K562 (cell line): ENCODE results near the gene CRTAP. TPM values are rescaled to one million over a fixed set of nuclear protein-coding genes. Genes with fewer than 3 reads are reported as not detected.

Experiments used
- ARID2 ChIP-seq: fragments of 450-650 bp; IDR thresholded peaks from 2 replicates; pipeline ENCODE4 v1.6.1; 2017; ENCODE audit warnings: antibody characterized with exemption, mild to moderate bottlenecking
- ATF1 ChIP-seq, 2 experiments: fragments of 450-650 bp in 1 of 2; IDR thresholded peaks; 2 replicates each; pipeline ENCODE4 v1.6.1; 2016; ENCODE audit warnings: missing compliant biosample characterization in 1 of 2, missing genetic modification characterization in 1 of 2
- ATF3 ChIP-seq, 2 experiments: fragments of 450-650 bp in 1 of 2; sonication (generic) in 1 of 2; formaldehyde crosslinking in 1 of 2; IDR thresholded peaks in 1 of 2; conservative IDR thresholded peaks in 1 of 2; 2 replicates each; pipeline versions ENCODE4 v1.6.1 to v1.8.1; 2016 to 2023; ENCODE audit warnings: mild to moderate bottlenecking in 2 of 2, moderate library complexity in 2 of 2, inconsistent platforms in 1 of 2, missing genetic modification reagents in 1 of 2
- BHLHE40 ChIP-seq: IDR thresholded peaks from 2 replicates; pipeline ENCODE4 v1.6.1; 2011; ENCODE audit warnings: low read length, improper control_type of control experiment
- CBX1 ChIP-seq: sonication (generic); IDR thresholded peaks from 2 replicates; pipeline ENCODE4 v1.6.1; 2016; ENCODE audit warnings: antibody characterized with exemption, low read depth, mild to moderate bottlenecking
- DACH1 ChIP-seq: fragments of 450-650 bp; IDR thresholded peaks from 2 replicates; pipeline ENCODE4 v1.6.1; 2018; ENCODE audit not compliant: partially characterized antibody
- DNMT1 ChIP-seq: fragments of 450-650 bp; IDR thresholded peaks from 2 replicates; pipeline ENCODE4 v1.6.1; 2016; ENCODE audit warnings: antibody characterized with exemption, mild to moderate bottlenecking
- ELF4 ChIP-seq: fragments of 450-650 bp; formaldehyde crosslinking; IDR thresholded peaks from 2 replicates; pipeline ENCODE4 v1.4.0; 2022; ENCODE audit warnings: missing genetic modification characterization
- EP400 ChIP-seq: fragments of 450-650 bp; IDR thresholded peaks from 2 replicates; pipeline ENCODE4 v1.6.1; 2017; ENCODE audit warnings: antibody characterized with exemption, mild to moderate bottlenecking, moderate library complexity
- FOXM1 ChIP-seq, 2 experiments: fragments of 450-650 bp in 1 of 2; sonication (generic) in 1 of 2; formaldehyde crosslinking in 1 of 2; IDR thresholded peaks; 2 replicates each; pipeline versions ENCODE4 v1.6.1 to v1.9.0; 2017 to 2022; ENCODE audit warnings: low read depth in 2 of 2, mild to moderate bottlenecking in 2 of 2, missing genetic modification reagents in 1 of 2, moderate library complexity in 1 of 2
- KHSRP ChIP-seq: fragments of 450-650 bp; IDR thresholded peaks from 2 replicates; pipeline ENCODE4 v1.6.1; 2017
- MAFK ChIP-seq: IDR thresholded peaks from 2 replicates; pipeline ENCODE4 v1.6.1; 2011; ENCODE audit warnings: low read length, improper control_type of control experiment
- MAZ ChIP-seq, 2 experiments: fragments of 450-650 bp in 1 of 2; sonication (generic) in 1 of 2; formaldehyde crosslinking; IDR thresholded peaks in 1 of 2; conservative IDR thresholded peaks in 1 of 2; 2 replicates each; pipeline versions ENCODE4 v1.4.0 to v1.5.0; 2020; ENCODE audit warnings: mild to moderate bottlenecking in 1 of 2, missing genetic modification reagents in 1 of 2
- PPARD ChIP-seq: fragments of 250-450 bp; sonication (Bioruptor Pico); IDR thresholded peaks from 2 replicates; pipeline ENCODE4 v1.8.0; 2022; ENCODE audit warnings: inconsistent platforms, mild to moderate bottlenecking, moderate library complexity
- RNF2 ChIP-seq: sonication (generic); IDR thresholded peaks from 2 replicates; pipeline ENCODE4 v1.6.1; 2016
- SIRT6 ChIP-seq: IDR thresholded peaks from one replicate; pipeline ENCODE4 v1.6.1; 2012; ENCODE audit warnings: low read depth, mild to moderate bottlenecking, control low read depth, inconsistent platforms, low read length, moderate library complexity
- SMAD1 ChIP-seq: fragments of 150-350 bp; IDR thresholded peaks from 2 replicates; pipeline ENCODE4 v1.6.1; 2014; ENCODE audit warnings: low read length, low read depth; ENCODE audit not compliant: partially characterized antibody
- SMARCC2 ChIP-seq: fragments of 450-650 bp; IDR thresholded peaks from 2 replicates; pipeline ENCODE4 v1.6.1; 2017; ENCODE audit warnings: antibody characterized with exemption, moderate library complexity, mild to moderate bottlenecking, low read depth
- ZBTB9 ChIP-seq: fragments of 450-650 bp; formaldehyde crosslinking; IDR thresholded peaks from 2 replicates; pipeline ENCODE4 v1.4.0; 2020; ENCODE audit warnings: mild to moderate bottlenecking, moderate library complexity
- ZNF12 ChIP-seq: sonication (generic); formaldehyde crosslinking; IDR thresholded peaks from 2 replicates; pipeline ENCODE4 v1.4.0; 2020; ENCODE audit warnings: mild to moderate bottlenecking, missing genetic modification reagents
- ZNF282 ChIP-seq: sonication (generic); formaldehyde crosslinking; IDR thresholded peaks from 2 replicates; pipeline ENCODE4 v1.8.1; 2023; ENCODE audit warnings: missing genetic modification reagents
- ZNF41 ChIP-seq: fragments of 250-450 bp; sonication (Bioruptor Pico); conservative IDR thresholded peaks from 2 replicates; pipeline ENCODE4 v1.4.0; 2020; ENCODE audit warnings: mild to moderate bottlenecking
- ZNF584 ChIP-seq: fragments of 200-800 bp; sonication (Bioruptor generic); IDR thresholded peaks from 2 replicates; pipeline ENCODE4 v1.6.1; 2016; ENCODE audit warnings: low read depth, mild to moderate bottlenecking, missing genetic modification characterization, missing compliant biosample characterization
- ZZZ3 ChIP-seq: fragments of 450-650 bp; IDR thresholded peaks from 2 replicates; pipeline ENCODE4 v1.6.1; 2016; ENCODE audit warnings: antibody characterized with exemption, mild to moderate bottlenecking, moderate library complexity
- polyA plus RNA-seq, 8 experiments: library from polyadenylated mRNA; depleted of rRNA in 4 of 8; stranded (reverse) in 5 of 8; unstranded in 3 of 8; fragments of >200 nt; fragmentation: Nextera tagmentation in 2 of 8; fragmentation: Illumina TruSeq in 1 of 8; extraction: Ambion mirVana in 2 of 8; extraction: Trizol in 1 of 8; gene quantifications; 2 replicates each; pipeline versions ENCODE4 v1.2.1 to v1.2.3, GENCODE V29; 2011 to 2014; ENCODE audit warnings: inconsistent platforms in 1 of 8, missing spikeins in 1 of 8
- total RNA-seq, 7 experiments: library from RNA; depleted of rRNA in 6 of 7; stranded (reverse); fragments of >200 nt in 6 of 7; fragmentation: Illumina TruSeq in 2 of 7; extraction: Trizol in 2 of 7; gene quantifications; 2 replicates each; pipeline versions ENCODE4 v1.2.1 to v1.2.3, GENCODE V29; 2011 to 2021; ENCODE audit warnings: low replicate concordance in 1 of 7
- TF ChIP-seq, protein P1 (sequence below): sonication (generic); formaldehyde crosslinking; IDR thresholded peaks from 2 replicates; pipeline ENCODE4 v1.8.1; 2023; ENCODE audit warnings: mild to moderate bottlenecking, missing genetic modification reagents

Gene CRTAP
- total and polyA plus RNA-seq, 9 of the 15 experiments (the other 6 are each of a cell fraction or from before 2014, with no cell fraction given): 10.0 to 121 (median 53.0) TPM

GRCh38 chr3:33067484-33067883 lies 46.3 kb upstream of the CRTAP start (continued):
- TF ChIP-seq MAZ (CRISPR knock-in tag; conservative IDR thresholded peaks at IDR 0.05 in 1 of 2, IDR thresholded peaks at IDR 0.05 in 1 of 2) (no peak), PPARD (CRISPR knock-in tag) (no peak), ATF1 (CRISPR knock-in tag; IDR thresholded peaks at IDR 0.05) (no peak), ATF1 (tag; IDR thresholded peaks at IDR 0.05) (peak; percentile 70), ZNF584 (no peak), ZZZ3 (no peak), BHLHE40 (peak; percentile 63), DNMT1 (no peak), ZNF41 (no peak), CBX1 (no peak), ATF3 (IDR thresholded peaks at IDR 0.05) (peak; percentile 96), ATF3 (CRISPR knock-in tag; conservative IDR thresholded peaks at IDR 0.05) (peak; percentile 72; the same call in 1 of the 2 replicates), ARID2 (no peak), DACH1 (no peak), SMAD1 (no peak), MAFK (peak; percentile 28; the same call in 1 of the 2 replicates), SIRT6 (no peak), ELF4 (CRISPR knock-in tag) (no peak), RNF2 (0 out of 2 replicates have a peak, but pooled peaks have one; percentile 40), SMARCC2 (peak; percentile 67; the same call in 1 of the 2 replicates), ZNF12 (CRISPR knock-in tag) (no peak), EP400 (no peak), ZNF282 (CRISPR knock-in tag) (no peak), FOXM1 (IDR thresholded peaks at IDR 0.05; ENCODE audit: low read depth) (peak; percentile 80), FOXM1 (CRISPR knock-in tag; IDR thresholded peaks at IDR 0.05; ENCODE audit: low read depth) (no peak), KHSRP (no peak), ZBTB9 (CRISPR knock-in tag) (no peak)
- TF ChIP-seq, protein P1, sequence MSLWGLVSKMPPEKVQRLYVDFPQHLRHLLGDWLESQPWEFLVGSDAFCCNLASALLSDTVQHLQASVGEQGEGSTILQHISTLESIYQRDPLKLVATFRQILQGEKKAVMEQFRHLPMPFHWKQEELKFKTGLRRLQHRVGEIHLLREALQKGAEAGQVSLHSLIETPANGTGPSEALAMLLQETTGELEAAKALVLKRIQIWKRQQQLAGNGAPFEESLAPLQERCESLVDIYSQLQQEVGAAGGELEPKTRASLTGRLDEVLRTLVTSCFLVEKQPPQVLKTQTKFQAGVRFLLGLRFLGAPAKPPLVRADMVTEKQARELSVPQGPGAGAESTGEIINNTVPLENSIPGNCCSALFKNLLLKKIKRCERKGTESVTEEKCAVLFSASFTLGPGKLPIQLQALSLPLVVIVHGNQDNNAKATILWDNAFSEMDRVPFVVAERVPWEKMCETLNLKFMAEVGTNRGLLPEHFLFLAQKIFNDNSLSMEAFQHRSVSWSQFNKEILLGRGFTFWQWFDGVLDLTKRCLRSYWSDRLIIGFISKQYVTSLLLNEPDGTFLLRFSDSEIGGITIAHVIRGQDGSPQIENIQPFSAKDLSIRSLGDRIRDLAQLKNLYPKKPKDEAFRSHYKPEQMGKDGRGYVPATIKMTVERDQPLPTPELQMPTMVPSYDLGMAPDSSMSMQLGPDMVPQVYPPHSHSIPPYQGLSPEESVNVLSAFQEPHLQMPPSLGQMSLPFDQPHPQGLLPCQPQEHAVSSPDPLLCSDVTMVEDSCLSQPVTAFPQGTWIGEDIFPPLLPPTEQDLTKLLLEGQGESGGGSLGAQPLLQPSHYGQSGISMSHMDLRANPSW (CRISPR knock-in tag): no peak
